ENCODE measurements around the gene BTBD2. TPM values are rescaled to one million over a fixed set of nuclear protein-coding genes. Genes with fewer than 3 reads are reported as not detected.
A peak's percentile ranks its signal among the peaks of the same experiment; 100 is the strongest.

BTBD2 gene
- 52.9 and 61.7 TPM in 2 replicates for total RNA-seq

DNA sequence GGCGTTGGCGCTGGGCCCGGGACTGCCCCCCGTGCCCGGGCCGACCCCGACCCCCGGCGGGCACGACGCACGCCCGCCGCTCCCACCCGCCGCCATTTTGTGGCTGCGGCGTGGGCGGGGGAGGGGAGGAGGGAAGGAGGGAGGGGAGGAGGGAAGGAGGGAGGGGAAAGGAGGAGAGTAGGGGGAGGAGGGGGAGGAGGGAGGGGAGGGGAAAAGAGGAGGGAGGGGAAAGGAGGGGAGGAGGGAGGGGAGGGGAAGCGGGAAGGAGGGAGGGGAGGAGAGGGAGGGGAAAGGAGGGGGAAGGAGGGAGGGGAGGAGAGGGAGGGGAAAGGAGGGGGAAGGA, at the start of gene BTBD2:
TSS of gene BTBD2 (minus strand) at position 107 of the 343 bp plus-strand sequence. CDS start at position 96, 11 bp downstream.
- peak; percentile 36 for DNase-seq (ENCODE audit: low read depth, low spot score)

DNA sequence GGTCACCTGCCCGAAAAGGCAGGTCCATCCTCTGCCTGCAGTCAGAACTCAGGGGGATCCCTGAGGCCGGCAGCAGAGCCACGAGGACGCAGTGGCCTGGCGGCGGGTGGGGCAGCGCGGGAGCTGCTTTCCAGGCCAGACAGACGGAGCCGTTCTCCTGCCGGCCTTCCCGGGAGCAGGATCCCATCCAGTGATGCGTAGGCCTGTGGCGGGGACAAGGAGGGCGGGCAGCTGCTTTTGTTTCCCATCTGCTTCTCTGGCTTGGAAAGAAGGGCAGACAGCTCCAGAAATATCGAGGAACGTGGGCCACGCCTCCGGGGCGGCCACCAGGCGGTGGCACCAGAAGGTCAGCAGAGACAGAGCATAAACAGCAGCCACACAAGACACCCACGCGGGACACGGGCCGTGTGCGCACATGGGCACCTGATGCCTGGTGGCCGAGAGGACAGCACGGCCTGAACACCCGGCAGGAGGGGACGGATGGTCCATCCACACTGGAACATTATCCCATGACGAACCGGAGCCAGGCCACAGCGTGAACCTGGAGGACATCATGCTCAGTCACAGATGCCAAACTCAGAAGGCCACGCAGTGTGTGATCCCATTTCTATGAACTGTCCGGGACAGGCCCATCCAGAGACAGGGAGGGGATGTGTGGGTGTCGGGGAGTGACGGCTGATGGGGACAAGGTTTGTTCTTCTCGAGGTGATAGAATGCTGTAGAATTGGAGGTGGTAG, 49.4 kb upstream of the BTBD2 start:
- no peak for DNase-seq (ENCODE audit: low read depth, low spot score)

DNA sequence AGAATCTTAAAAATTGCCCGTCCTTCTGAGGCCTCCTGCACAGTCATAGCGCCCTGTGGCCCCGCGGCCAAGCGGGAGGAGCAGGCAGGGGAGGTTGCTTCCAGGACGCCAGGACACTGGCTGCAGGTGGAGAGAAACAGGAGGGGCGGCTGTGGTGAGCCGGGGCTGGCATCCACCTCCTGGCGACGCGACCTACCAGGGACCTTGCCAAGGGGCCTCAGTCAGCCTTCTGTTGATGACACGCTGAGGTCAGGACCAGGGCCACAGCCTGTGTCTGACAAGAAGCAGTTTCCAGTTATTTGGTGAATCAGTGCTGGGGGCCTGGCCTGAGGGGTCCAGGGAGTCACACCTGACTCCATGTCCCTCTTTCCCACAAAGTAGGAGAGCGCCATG, 48.9 kb upstream of the BTBD2 start:
- no peak for DNase-seq (ENCODE audit: low read depth, low spot score)

GRCh38 chr19:2063824-2064223, 48.3 kb upstream of the BTBD2 start:
- no peak for DNase-seq (ENCODE audit: low read depth, low spot score)

GRCh38 chr19:2062770-2063169, 47.3 kb upstream of the BTBD2 start:
- DNase-seq (ENCODE audit: low read depth, low spot score): no peak

DNA sequence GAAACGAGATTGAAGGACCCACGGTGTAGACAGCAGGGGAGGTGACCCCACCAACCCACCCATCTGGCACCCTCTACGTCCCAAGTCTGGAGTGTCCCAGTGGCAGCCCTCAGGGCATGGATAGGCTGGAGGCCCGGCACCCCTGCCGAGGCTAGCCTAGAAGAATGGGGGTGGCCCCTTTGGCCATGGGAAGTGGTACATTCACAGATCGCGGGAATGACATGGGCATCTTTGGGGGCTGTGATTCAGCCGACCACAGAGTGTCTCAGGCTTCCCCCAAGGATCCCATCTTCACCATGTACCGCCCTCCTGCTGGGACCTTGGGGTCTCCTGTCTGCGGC, 46.8 kb upstream of the BTBD2 start:
- no peak for DNase-seq (ENCODE audit: low read depth, low spot score)

DNA sequence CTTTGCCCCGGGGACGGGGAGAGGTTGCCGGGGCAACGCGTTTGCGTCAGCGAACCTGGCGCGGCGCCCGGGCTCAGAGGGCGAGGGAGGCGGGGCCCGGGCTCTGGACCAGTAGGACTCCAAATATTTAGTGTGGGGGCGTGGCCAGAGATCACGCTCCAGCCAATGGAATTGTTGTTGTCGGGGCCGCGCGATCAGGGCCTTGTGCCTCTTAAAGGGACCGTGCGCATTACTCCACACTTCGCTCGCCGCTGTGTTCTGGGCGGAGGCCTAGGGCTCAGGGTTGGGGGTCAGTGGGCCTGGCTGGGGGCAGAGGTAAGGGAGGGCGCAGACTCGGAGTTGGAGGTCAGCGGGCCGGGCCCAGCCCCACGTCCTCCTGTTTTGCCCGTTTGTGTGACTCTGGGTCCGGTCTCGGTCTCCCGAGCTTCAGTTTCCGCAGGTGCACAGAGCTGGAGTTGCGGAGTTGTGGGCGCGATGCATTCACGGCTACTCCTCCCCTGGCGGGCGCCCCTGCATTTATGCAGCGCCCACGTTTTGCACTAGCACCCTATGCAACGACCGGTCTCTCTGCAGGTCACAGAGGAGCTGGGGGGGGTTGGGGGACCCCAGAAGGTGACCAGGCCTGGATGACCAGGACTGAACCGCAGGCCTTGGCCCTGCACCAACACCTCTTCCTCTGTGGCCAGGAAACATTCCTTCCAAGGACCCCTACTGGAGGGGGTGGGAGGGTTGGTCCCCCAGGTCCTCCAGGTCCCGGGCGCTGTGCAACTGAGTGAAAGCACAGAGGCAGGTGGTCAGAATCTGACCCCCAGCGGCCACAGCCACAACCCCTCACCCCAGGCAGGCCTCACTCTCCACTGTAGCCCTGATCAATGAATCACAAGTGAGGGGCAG, 46.2 kb upstream of the BTBD2 start:
- DNase-seq (ENCODE audit: low read depth, low spot score): peak; percentile 89

- DNase-seq (ENCODE audit: low read depth, low spot score): no peak
Observed at GRCh38 chr19:2060884-2061494, 45.5 kb upstream of the BTBD2 start.

- DNase-seq (ENCODE audit: low read depth, low spot score): no peak
Observed at GRCh38 chr19:2059422-2060201, 44.1 kb upstream of the BTBD2 start.

DNA sequence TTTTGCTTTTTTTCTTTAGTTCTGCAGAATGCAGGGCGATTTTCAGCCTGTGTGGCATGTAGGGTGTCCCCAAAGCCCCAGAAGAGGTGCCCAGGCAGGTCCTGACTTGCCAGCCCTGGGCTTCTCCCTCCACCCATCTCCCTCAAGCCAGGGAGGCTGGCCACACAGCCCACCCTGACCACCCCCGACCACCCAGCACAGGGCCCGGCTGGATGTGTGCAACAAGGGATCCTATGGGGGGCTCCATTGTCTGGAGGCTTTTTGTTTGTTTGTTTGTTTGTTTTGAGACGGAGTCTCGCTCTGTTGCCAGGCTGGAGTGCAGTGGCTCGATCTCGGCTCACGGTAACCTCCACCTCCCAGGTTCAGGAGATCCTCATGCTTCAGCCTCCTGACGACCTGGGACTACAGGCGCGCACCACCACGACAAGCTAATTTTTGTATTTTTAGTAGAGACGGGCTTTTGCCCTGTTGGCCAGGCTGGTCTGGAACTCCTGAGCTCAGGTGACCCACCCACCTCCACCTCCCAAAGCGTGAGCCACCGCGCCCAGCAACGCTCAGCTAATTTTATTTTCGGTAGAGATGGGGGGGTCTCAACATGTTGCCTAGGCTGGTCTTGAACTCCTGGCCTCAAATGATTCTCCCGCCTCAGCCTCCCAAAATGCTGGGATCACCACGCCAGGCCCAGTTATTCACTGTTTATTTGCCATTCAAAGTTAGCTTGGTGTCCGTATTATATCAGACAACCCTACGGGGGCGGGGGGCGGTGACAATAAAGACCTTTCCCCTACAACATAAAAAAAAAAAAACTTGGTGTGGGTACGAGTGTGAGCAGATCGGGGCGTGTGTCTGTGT, 43.3 kb upstream of the BTBD2 start:
- DNase-seq (ENCODE audit: low read depth, low spot score): no peak

- DNase-seq (ENCODE audit: low read depth, low spot score): no peak
Observed at GRCh38 chr19:2057484-2058469, 42.3 kb upstream of the BTBD2 start.

GRCh38 chr19:2056837-2057192, 41.3 kb upstream of the BTBD2 start:
- DNase-seq (ENCODE audit: low read depth, low spot score): no peak

DNA sequence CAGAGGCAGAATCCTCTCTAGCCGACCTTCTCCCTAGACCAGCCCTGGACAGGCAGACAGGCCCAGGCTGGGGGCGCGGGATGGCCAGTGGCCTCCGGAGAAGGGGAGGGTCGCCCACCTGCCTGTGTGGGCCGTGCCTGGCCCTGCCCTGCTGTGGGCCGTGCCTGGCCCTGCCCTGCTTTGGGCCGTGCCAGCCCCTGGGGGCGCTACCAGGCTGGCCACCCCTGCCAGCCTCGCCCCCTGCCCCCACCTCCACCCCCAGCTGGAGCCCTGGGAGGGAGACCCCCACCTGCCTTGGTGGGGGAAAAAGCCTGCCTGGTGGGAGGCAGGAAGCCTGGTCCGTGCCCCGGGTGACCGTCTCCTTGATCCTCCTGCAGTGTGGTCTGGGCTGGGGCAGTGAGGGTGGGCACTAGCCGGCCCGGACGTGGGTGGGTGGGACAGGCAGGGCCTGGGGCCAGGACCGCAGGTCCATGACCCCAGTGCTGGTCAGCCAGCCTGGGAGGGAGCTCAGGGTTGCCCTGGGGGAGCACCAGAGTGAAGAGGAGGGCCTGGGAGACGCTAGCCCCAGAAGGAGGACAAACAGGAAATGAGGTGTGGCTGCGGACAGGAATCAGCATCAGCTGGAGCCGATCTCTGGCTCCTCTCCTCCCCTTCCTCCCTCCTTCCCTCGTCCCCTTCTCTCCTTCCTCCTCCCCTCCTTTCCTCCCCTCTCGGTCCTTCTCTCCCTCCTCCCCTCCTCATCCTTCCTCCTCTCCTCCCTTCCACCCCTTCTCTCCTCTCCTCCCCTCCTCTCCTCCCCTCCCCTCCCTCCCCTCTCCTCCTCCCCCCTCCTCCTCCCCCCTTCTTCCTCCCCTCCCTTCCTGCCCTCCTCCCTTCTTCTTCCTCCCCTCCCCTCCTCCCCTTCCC, 40.7 kb upstream of the BTBD2 start:
- no peak for DNase-seq (ENCODE audit: low read depth, low spot score)

GRCh38 chr19:2054763-2055162, 39.2 kb upstream of the BTBD2 start:
- DNase-seq (ENCODE audit: low read depth, low spot score): no peak

DNA sequence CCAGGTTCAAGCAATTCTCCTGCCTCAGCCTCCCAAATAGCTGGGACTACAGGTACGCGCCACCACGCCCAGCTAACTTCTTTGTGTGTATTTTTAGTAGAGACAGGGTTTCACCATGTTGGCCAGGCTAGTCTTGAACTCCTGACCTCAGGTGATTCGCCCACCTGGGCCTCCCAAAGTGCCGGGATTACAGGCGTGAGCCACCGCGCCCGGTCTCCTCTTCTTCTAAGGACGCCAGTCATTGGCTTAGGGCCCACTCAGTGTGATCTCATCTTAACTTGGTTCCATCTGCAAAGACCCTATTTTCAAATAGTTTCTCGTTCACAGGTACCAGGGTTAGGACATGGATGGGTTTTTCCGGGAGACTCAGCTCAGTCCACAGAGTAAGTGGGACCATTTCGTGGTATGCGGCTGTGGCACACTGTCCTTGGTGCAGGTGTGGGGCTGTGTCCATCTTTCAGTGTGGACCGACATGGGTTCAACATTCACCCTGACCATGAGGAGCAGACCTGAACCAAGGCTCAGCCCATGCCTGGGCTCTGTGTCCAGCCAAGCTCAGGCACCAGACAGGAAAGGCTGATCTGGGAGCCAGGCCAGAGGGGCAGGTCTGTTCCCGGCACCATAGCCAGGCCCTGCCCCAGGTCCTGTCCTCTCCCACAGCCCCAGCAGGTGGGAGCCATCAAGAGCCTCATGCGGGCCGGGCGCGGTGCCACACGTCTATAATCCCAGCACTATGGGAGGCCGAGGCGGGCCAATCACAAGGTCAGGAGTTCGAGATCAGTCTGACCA, 38.3 kb upstream of the BTBD2 start:
- no peak for DNase-seq (ENCODE audit: low read depth, low spot score)

GRCh38 chr19:2051773-2052704, 36.5 kb upstream of the BTBD2 start:
- DNase-seq (ENCODE audit: low read depth, low spot score): no peak

All from pulmonary artery endothelial cell (primary cell).